ENCODE data around the gene ZCCHC2.

The ZCCHC2 gene

DNA sequence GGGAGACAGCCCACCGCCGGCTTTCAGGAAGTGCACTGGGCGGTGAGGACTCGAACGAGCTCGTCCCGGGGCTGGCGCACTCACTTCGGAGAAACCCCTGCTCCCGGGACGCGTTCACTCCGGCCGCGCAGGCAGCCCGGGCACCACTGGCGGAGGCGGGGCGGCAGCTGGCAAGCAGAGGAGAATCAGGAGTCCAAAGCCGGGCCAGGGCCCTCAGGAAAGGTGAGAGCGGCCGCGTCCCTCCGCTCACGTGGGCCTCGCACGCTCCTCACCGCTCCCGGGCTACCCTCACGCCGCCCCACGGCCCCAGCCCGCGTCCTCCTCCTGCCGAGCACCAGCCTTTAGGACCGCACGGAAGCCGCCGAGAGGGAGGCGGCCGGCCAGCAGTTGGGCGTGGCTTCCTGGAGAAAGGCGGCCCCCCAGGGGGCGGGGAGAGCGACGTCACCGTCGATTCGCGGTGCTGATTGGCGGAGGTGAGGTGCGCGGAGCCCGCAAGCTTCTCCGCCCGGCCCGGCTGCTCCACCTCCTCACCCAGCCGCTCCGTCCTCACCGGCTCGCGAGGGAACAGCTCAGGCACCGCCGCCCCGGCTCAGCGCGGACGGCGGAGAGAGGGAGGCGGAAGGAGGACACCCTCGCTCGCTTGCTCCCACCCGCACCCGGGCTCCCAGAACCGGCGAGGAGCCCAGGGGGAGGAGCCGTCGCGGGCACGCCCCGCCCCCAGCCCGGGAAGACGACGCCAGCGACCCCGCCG is at the start of gene ZCCHC2:
ZCCHC2 (plus strand) TSS at position 522 of the 751 bp plus-strand sequence. CDS start 400 bp downstream, outside the sequence.
- peak; percentile 59 for DNase-seq

GRCh38 chr18:62479574-62479973 is 43.3 kb upstream of the ZCCHC2 start:
- DNase-seq: no peak

GRCh38 chr18:62480927-62481326 is 41.9 kb upstream of the ZCCHC2 start:
- DNase-seq: no peak

DNA sequence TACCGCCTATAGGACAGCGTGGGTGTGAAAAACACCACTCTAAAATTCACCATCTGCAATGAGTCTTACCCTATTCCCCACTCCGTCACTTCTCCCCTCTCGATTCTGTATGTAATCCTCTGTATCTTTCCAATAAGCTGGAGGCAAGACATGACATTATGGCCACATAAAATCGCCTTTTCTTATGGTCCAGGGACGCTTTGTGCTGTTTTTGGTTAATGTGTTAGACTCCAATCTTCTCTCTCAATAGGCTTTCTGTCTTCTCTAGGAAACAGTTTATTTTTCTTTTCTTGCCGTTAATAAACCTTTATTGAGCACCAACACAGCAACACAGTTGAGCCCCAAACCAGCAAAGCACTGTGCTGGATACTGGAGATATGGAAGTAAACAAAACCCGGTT is 37.9 kb upstream of the ZCCHC2 start:
- DNase-seq: no peak

GRCh38 chr18:62485684-62486083 is 37.1 kb upstream of the ZCCHC2 start:
- DNase-seq: no peak

DNA sequence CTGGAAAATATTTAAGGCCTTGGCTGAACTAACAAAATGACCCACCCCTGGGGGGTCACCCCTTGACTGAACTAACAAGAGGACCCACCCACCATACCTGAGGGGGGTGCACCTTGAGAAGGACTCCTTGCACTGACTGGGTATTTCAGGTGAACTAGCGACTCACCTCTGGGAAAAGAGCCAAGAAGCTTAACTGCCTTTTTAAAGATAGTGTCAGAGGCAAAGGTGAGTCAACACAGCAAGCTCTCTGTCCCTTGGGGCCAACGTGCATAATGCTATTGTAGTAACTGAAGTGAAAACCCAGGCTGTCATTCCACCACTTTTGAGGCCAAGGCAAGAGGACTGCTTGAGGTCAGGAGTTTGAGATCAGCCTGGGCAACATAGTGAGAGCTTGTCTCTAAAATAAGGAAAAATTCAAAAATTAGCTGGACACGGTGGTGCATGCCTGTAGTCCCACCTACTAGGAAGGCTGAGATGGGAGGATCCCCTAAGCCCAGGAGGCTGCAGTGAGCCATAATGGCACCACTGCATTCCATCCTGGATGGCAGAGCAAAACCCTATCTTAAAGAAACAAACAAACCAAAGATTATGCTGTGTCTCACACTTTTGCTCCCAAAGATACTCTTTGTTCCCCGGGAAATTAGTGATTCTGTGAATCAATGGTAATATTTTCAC is 36.4 kb upstream of the ZCCHC2 start:
- peak; percentile 28 for DNase-seq

GRCh38 chr18:62487161-62487560 is 35.7 kb upstream of the ZCCHC2 start:
- DNase-seq: no peak

DNA sequence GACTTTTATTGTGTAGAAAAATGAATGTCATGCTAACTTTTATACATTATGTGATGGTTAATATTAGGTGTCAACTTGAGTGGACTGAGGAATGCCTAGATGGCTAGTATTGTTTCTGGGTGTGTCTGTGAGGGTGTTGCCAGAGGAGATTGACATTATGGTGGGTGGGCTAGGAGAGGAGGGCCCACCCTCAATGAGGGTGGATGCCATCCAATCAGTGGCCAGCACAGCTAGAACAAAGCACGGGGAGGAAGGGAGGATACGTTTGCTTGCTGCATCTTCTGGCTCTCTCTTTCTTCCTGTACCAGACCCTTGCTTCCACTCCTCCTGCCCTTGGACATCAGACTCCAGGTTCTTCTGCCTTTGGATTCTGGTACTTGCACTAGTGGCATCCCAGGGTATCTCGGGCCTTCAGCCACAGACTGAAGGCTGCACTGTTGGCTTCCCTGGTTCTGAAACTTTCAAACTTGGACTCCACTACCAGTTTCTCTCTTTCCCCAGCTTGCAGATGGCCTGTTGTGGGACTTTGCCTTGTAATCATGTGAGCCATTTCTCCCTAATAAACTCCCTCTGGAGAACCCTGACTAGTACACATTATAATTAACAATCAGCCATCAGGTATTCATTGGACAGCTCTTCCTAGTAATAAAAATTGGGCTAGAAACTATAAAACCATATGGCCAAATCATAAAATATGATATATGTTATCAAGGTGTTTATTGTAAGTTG is 31.7 kb upstream of the ZCCHC2 start:
- no peak for DNase-seq

GRCh38 chr18:62493033-62493862 is 29.6 kb upstream of the ZCCHC2 start:
- no peak for DNase-seq

GRCh38 chr18:62494764-62495163 is 28.1 kb upstream of the ZCCHC2 start:
- DNase-seq: no peak

GRCh38 chr18:62496262-62496661 is 26.6 kb upstream of the ZCCHC2 start:
- no peak for DNase-seq

GRCh38 chr18:62497190-62497772 is 25.5 kb upstream of the ZCCHC2 start:
- DNase-seq: no peak

GRCh38 chr18:62498616-62499262 is 24.1 kb upstream of the ZCCHC2 start:
- no peak for DNase-seq

DNA sequence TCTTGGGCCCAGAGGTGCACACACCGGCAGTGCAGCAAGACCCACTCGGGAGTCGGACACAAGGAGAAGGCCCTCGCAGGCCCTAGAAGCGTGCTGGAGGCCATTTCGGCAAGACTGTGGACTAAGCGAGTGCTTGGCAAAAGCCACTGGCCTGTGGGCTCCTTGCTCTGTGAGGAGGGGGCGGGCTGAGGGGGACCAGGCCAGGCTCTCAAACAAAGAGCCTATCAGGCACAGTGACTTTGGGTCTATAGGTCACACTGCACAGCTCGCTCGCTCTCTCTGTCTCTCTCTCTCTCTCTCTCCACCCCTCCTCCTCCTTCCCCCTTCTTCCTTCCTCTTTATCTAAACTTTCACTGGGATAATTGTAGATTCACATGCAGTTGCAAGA is 23.6 kb upstream of the ZCCHC2 start:
- no peak for DNase-seq

DNA sequence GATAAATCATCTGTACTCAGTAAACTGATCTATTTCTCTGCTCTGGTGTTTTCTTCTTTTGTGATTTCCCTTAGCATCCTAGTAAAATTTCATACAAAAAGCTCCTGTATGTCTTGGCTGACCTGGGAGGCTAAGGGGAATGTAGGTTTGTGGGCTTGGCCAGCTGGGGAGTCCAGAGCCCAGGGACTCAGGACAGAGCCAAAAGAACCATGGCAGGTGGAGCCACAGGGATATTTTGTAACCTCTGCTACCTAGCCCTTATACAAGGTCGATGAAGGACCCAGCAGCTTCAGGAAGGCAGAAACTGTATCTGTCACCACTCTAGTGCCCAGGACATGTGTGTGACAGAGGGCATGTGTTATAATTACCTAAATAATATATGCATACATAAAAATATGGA is 22.7 kb upstream of the ZCCHC2 start:
- DNase-seq: no peak

DNA sequence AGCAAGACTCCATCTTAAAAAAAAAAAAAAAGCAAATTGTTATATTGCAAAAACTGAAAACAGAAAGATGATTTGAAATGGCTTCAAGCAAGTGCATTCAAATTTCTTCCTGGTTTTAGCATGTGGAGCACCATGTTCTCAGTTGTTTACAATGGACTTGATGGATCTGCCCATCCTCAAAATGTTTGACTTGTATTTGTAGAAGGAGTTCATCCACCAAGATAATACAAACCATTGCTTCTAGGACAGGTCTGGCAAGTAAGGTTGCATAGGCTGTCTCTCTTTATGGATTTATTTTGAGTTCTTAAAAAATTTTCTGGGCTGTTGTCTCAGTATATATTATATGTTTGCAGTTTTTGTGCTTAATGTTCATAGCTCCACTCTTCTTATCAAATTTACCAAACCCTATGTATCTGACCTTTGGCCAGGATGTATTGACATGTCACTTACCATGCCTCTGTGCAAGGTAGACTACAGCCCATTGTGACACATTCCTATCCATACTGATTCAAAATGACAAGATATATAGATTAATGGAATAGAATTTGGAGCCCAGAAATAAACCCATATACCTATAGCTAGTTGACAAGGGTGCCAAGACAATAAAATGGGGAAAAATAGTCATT is 21.7 kb upstream of the ZCCHC2 start:
- DNase-seq: no peak

GRCh38 chr18:62505669-62506494 is 16.9 kb upstream of the ZCCHC2 start:
- peak; percentile 69 for DNase-seq

DNA sequence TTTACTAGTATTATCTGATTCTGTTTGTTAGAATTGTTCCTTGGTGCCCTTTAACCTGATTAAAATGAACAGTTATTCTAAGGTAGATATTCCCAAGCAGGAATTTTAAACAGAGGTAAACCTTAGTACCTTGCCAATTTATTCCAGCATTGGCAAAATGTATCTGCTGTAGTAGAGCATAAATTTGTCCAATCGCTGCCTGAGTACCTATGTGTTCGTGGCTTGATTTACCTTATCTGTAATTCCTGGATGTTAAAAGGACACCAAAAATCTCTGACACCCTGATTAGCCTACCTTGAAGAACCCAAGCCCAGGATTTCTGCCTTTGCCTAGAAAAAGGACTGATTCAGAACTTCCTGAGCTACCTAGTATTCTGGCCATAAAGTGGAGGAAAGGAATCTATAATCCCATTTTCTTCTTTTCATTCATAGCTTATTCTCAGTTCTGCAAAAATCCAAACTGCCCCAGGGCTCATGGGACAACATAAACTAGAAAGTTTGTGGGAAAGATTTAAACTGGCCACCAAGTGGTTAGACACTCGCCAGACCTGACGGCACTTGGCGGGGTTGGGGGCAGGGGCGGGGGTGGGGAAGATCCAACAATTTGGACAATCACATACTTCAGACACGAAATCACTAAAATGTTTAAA is 16.2 kb upstream of the ZCCHC2 start:
- no peak for DNase-seq

- no peak for DNase-seq
These were observed 13.0 kb upstream of the ZCCHC2 start for GRCh38 chr18:62509779-62510178.

- no peak for DNase-seq
These were observed 12.0 kb upstream of the ZCCHC2 start for GRCh38 chr18:62510789-62511188.
